Retinal pigment epithelial cell (primary cell): ENCODE results near the gene TMEM82.

Experiments
- DNase-seq: peaks from one replicate; pipeline ENCODE4 v3.0.0-alpha.2; 2010; ENCODE audit warnings: low read depth
- H3K4me3 ChIP-seq: 2 replicates; pipeline ENCODE4 v1.5.1; 2011; ENCODE audit warnings: mild to moderate bottlenecking, low read length, control low read depth, moderate library complexity
- CTCF ChIP-seq: conservative IDR thresholded peaks from 2 replicates; pipeline ENCODE4 v1.5.1; 2011; ENCODE audit warnings: low read depth, low read length, control low read depth, inconsistent platforms

Gene TMEM82

GRCh38 chr1:15719381-15720120 lies 22.7 kb upstream of the TMEM82 start:
- DNase-seq: no peak
- no peak overlapping the region for H3K4me3 ChIP-seq
- TF ChIP-seq CTCF: no peak

- no peak for TF ChIP-seq CTCF
- H3K4me3 ChIP-seq: no peak overlapping the region
- DNase-seq: no peak
Measured at GRCh38 chr1:15720861-15721260, 21.4 kb upstream of the TMEM82 start.

- no peak for DNase-seq
- no peak overlapping the region for H3K4me3 ChIP-seq
- no peak for TF ChIP-seq CTCF
Measured at GRCh38 chr1:15722411-15722810, 19.9 kb upstream of the TMEM82 start.

- TF ChIP-seq CTCF: no peak
- H3K4me3 ChIP-seq: no peak overlapping the region
- DNase-seq: no peak
Measured at GRCh38 chr1:15722836-15723532, 19.3 kb upstream of the TMEM82 start.

- TF ChIP-seq CTCF: no peak
- H3K4me3 ChIP-seq: no peak overlapping the region
- DNase-seq: no peak
Measured at GRCh38 chr1:15723631-15724246, 18.6 kb upstream of the TMEM82 start.

GRCh38 chr1:15724949-15725880 lies 17.1 kb upstream of the TMEM82 start:
- no peak overlapping the region for H3K4me3 ChIP-seq
- TF ChIP-seq CTCF: no peak
- no peak for DNase-seq
